Hematopoietic multipotent progenitor cell treated with erythropoietin and hydrocortisone succinate and interleukin-3 and kit ligand, for 4 days (in vitro differentiated cells): ENCODE measurements around the gene TTYH2.
"Not testable (repeated sequence)": the region's sequence is repeated elsewhere in the genome, so short reads cannot be mapped to it uniquely, and the experiment has no call there.

ENCODE experiments used
- DNase-seq: peaks from one replicate; pipeline ENCODE4 v3.0.0-alpha.2; 2015

Gene TTYH2

GRCh38 chr17:74268558-74268957 is 55.2 kb downstream of the TTYH2 start:
- no peak for DNase-seq

GRCh38 chr17:74270333-74270732 is 57.0 kb downstream of the TTYH2 start:
- no peak for DNase-seq

GRCh38 chr17:74271281-74271680 is 57.9 kb downstream of the TTYH2 start:
- no peak for DNase-seq

GRCh38 chr17:74271901-74272561 is 58.7 kb downstream of the TTYH2 start:
- no peak for DNase-seq

- no peak for DNase-seq
These were observed 59.4 kb downstream of the TTYH2 start for GRCh38 chr17:74272731-74273201.

- peak; percentile 48 for DNase-seq
These were observed 60.8 kb downstream of the TTYH2 start, which contains the start of gene DNAI2 for GRCh38 chr17:74274060-74274708. Gene DNAI2, plus strand, starts transcription at chr17:74274234. Its CDS starts 7,584 bp downstream, at chr17:74281818.

- peak; percentile 41 for DNase-seq
These were observed 61.5 kb downstream of the TTYH2 start for GRCh38 chr17:74274709-74275340.

GRCh38 chr17:74276051-74276476 is 62.7 kb downstream of the TTYH2 start:
- DNase-seq = no peak

GRCh38 chr17:74276541-74277009 is 63.2 kb downstream of the TTYH2 start:
- no peak for DNase-seq

- no peak for DNase-seq
These were observed 64.6 kb downstream of the TTYH2 start for GRCh38 chr17:74277935-74278334.

- DNase-seq = not testable (repeated sequence)
These were observed 66.2 kb downstream of the TTYH2 start for GRCh38 chr17:74279617-74280016.

- no peak for DNase-seq
These were observed 66.7 kb downstream of the TTYH2 start for GRCh38 chr17:74280093-74280513.

- no peak for DNase-seq
These were observed 68.4 kb downstream of the TTYH2 start for GRCh38 chr17:74281799-74282198.

GRCh38 chr17:74282274-74282586 is 68.9 kb downstream of the TTYH2 start:
- DNase-seq = not testable (repeated sequence)

- DNase-seq = peak; percentile 77
These were observed 69.4 kb downstream of the TTYH2 start for GRCh38 chr17:74282587-74283370.

- no peak for DNase-seq
These were observed 70.0 kb downstream of the TTYH2 start for GRCh38 chr17:74283371-74283673.

GRCh38 chr17:74287031-74287602 is 73.7 kb downstream of the TTYH2 start:
- DNase-seq = peak; percentile 41

GRCh38 chr17:74288785-74289184 is 75.4 kb downstream of the TTYH2 start:
- DNase-seq = no peak

GRCh38 chr17:74289688-74290087 is 76.3 kb downstream of the TTYH2 start:
- no peak for DNase-seq

GRCh38 chr17:74290340-74290739 is 77.0 kb downstream of the TTYH2 start:
- DNase-seq = peak; percentile 57

GRCh38 chr17:74292495-74292894 is 79.1 kb downstream of the TTYH2 start:
- no peak for DNase-seq

- DNase-seq = peak; percentile 63
These were observed 82.5 kb downstream of the TTYH2 start for GRCh38 chr17:74295625-74296547.
